HG02642 (cell line): ENCODE data around the gene MYO7A.

Experiments used
- ATAC-seq: cut with Tn5 transposase; IDR thresholded peaks from one replicate; pipeline ENCODE4 v1.9.1; 2021; ENCODE audit warnings: mild to moderate bottlenecking; ENCODE audit not compliant: unreplicated experiment, poor library complexity

MYO7A gene

DNA sequence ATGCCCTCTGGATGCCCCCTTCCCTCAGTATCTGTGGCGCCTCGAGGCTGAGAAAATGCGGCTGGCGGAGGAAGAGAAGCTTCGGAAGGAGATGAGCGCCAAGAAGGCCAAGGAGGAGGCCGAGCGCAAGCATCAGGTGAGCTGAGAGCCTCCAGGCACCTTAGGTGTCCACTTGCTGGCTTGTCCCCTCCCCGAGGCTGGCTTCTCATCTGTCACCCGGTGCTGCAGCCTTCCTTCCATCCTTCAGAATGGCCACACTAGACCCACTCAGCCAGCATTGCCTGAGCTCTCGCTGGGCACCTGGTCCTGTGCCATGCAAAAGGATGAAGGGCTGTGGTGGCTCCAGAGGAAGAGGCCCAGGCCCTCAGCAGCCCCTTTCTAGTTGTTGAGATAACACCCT, 52.3 kb downstream of the MYO7A start:
- ATAC-seq = no peak

DNA sequence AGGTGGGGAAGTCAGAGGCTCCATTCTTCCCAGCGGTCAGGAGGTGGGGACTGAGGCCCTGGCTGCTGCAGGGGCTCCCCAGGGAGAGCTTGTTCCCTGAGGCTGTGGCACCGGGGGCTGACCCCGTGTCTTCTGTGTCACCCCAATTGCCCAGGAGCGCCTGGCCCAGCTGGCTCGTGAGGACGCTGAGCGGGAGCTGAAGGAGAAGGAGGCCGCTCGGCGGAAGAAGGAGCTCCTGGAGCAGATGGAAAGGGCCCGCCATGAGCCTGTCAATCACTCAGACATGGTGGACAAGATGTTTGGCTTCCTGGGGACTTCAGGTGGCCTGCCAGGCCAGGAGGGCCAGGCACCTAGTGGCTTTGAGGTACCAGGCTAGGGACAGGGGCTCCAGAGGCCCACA, 53.2 kb downstream of the MYO7A start:
- no peak for ATAC-seq

DNA sequence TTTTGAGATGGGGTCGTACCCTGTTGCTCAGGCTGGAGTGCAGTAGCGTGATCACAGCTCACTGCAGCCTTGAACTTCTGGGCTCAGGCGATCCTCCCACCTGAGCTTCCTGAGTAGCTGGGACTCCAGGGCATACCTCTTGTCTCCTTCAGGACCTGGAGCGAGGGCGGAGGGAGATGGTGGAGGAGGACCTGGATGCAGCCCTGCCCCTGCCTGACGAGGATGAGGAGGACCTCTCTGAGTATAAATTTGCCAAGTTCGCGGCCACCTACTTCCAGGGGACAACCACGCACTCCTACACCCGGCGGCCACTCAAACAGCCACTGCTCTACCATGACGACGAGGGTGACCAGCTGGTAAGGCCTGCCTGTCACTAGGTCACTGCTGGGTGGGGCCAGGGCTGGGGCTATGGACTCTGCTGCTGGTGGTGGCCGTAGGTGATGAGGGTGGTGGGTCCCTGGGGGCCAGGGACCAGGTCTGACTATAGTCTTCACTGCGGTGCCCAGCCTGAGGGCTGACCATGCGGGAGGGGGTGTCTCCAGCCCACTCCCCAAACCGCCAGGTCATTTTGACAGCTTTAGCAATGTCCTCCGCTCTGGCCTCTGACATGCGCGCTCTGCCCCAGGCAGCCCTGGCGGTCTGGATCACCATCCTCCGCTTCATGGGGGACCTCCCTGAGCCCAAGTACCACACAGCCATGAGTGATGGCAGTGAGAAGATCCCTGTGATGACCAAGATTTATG, 53.9 kb downstream of the MYO7A start:
- ATAC-seq = no peak

- no peak for ATAC-seq
Observed at GRCh38 chr11:77182542-77183430, 54.7 kb downstream of the MYO7A start.

GRCh38 chr11:77183431-77183984, 55.5 kb downstream of the MYO7A start:
- ATAC-seq = no peak

DNA sequence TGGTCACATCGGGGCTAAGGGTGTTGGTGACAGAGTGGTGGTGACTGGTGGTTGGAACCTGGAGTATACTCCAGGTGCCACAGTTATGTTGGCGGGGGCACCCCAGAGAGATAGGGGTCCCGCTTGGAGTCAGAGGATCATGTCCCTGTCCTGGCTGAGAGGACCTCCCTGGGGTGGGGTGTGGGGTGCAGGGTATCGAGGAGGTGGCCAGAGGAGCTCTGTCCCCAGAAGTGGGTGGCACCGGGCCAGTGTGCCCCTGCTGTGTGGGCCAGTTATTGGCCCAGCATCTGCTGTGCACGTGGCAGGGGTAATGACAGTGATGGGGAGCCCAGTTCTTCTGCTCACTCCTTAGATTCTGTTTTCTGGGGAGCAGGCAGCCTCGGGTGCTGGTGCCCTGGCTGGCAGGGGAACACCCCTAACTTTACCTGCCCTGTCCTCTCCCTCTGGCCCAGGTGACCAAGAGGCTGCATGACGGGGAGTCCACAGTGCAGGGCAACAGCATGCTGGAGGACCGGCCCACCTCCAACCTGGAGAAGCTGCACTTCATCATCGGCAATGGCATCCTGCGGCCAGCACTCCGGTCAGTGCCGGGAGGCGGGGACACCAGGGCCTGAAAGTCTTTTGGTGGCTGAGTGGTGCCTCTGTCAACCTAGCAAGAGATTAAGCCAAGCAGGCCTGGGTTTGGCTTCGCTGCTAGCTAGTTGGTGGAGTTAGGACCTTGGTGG, 56.3 kb downstream of the MYO7A start:
- no peak for ATAC-seq

- no peak for ATAC-seq
Observed at GRCh38 chr11:77186302-77186701, 58.3 kb downstream of the MYO7A start.

DNA sequence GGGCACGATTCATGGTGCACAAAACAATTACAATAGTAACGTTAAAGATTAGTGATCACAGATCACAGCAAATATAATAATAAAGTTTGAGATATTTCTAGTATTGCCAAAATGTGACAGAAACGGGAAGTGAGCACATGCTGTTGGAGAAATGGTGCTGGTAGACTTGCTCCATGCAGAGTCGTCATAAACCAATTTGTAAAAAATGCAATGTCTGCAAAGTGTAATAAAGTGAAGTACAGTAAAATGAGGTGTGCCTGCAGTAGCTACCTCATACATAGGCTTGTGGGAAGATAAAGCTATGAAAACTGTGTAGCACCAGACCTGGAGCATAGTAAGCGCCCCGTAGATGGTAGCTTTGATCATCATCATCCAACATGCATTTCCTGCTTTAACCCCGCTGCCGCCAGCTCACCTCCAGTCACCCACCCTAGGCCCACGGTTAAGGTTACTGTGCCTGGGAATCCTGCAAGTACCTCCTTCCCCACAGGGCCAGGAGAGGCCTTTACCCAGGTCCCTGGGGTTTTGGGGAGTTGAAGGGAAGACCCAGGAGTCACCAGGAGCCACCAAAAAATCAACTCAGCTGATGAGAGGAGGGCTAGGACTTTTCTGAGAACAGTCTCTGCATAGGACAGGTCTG, 59.2 kb downstream of the MYO7A start:
- no peak for ATAC-seq

- ATAC-seq = no peak
Observed at GRCh38 chr11:77187776-77188632, 60.0 kb downstream of the MYO7A start.

GRCh38 chr11:77188633-77189491, 60.8 kb downstream of the MYO7A start:
- ATAC-seq = no peak

- no peak for ATAC-seq
Observed at GRCh38 chr11:77189588-77190210, 61.7 kb downstream of the MYO7A start.

DNA sequence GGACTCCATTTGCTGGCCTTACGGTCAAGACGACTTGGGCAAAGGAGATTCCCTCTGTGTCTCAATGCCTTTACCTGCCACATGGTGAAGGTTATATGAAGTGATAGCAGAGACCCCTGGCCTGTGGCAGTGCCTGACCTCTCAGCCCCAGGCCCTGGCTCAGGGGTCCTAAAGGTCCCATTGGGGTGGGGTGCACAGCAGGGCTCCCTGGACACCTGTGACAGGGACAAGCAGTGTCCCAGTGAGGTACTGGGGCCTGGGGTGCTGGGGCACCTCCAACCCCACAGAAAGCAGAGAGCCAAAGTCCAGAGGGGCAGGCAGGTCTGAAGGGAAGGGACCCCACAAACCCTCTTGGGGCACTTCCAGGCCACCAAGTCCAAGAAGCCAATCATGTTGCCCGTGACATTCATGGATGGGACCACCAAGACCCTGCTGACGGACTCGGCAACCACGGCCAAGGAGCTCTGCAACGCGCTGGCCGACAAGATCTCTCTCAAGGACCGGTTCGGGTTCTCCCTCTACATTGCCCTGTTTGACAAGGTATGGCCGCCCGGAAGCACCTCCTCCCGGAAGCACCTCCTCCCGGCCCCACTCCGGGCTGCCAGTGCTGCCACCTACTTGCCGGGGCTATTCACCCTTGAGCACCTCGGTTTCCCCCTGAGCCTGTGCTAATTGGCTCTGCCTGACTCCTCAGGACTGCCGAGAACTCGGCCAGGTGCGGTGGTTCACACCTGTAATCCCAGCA, 62.5 kb downstream of the MYO7A start:
- no peak for ATAC-seq

- no peak for ATAC-seq
Observed at GRCh38 chr11:77191429-77191822, 63.4 kb downstream of the MYO7A start.

DNA sequence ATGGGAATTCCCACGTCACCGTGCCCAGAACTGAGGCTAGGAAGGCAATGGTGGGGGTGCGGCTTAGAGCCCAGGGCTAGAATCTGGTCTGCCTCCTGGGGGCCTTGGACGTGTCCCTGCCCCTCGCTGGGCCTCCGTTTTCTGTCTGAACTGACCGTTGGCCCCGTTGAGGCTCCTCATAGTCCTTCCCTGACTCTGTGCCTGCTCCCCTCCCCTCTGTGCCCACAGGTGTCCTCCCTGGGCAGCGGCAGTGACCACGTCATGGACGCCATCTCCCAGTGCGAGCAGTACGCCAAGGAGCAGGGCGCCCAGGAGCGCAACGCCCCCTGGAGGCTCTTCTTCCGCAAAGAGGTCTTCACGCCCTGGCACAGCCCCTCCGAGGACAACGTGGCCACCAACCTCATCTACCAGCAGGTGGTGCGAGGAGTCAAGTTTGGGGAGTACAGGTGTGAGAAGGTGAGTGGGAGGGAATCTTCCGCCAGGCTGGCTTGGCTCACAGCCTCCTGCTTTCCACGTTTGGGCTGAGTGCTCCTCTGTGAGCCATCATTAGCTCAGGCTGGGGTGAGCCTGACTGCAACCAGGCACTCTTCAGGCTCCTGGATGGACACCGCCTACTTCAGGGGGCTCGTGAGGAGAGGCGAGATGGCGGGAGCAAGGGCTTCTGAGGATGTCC, 63.9 kb downstream of the MYO7A start:
- no peak for ATAC-seq

GRCh38 chr11:77193167-77193566, 65.1 kb downstream of the MYO7A start:
- no peak for ATAC-seq

DNA sequence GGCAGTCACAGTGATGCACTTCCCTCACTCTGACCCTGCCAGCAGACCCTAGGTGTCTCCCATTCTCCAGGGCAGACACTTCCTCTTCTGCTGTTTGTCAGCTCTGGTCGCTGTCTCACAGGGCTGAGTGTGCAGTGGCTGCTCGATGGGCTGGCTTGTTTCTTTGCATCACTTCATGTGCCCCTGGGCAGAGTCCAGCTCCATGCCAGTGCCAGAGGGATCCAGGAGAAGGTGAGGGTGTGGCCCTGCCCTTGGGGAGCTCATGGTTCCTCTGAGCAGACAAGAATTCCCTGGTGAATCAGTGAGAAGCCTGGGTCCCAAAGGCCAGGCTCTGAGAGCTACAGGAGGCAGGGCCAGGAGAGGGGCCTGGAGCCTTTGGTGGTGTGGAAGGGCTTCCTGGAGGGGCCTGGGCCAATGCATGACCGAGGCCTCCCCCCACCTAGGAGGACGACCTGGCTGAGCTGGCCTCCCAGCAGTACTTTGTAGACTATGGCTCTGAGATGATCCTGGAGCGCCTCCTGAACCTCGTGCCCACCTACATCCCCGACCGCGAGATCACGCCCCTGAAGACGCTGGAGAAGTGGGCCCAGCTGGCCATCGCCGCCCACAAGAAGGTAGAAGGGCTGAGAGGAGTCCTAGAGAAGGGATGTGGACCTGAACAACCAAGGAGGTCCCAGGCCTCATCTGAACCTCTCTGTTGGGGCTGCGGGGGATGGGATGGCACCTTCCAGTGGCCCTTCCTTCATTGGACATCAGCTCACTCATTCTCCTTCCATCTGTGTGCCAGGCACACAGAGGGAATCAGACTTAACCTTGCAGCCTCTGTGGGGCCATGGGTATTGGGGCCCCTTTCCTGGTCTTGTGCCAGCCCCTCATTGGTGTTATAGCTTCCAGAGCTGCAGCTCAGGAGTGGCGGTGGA, 66.1 kb downstream of the MYO7A start:
- ATAC-seq = no peak
